H1 (cell line): ENCODE data around the gene ASCC1. TPM values are rescaled to one million over a fixed set of nuclear protein-coding genes. Genes with fewer than 3 reads are reported as not detected.

Source experiments
- CHD7 ChIP-seq: fragments of 300-600 bp; sonication (generic); IDR thresholded peaks from 2 replicates; pipeline ENCODE4 v1.7.1; 2012; ENCODE audit warnings: low read length, moderate library complexity, mild to moderate bottlenecking, inconsistent platforms; ENCODE audit not compliant: insufficient replicate concordance
- polyA plus RNA-seq, 7 experiments: library from polyadenylated mRNA; depleted of rRNA in 3 of 7; stranded (reverse) in 5 of 7; unstranded in 2 of 7; fragments of >200 nt in 5 of 7; fragments of 200-250 nt in 2 of 7; gene quantifications; 1 replicate in 5 of 7; 2 replicates in 1 of 7; 4 replicates in 1 of 7; pipeline versions ENCODE4 v1.2.1 to v1.2.3, GENCODE V29; 2011 to 2013; ENCODE audit warnings: missing spikeins in 2 of 7, mixed read lengths in 2 of 7
- total RNA-seq: library from RNA; stranded (reverse); fragmentation: NEBNext Ultra II Directional; extraction: Animal tissue kit (Norgen Biotek cat#: 25700); gene quantifications from 2 replicates; pipeline ENCODE4 v1.2.1, GENCODE V29; 2021

ASCC1 gene
- total and polyA plus RNA-seq, 2 of the 8 experiments (the other 6 are each of a cell fraction or from before 2014, with no cell fraction given), result 25.6 to 35.8 TPM

GRCh38 chr10:72079356-72079755 is 136.7 kb downstream of the ASCC1 start (continued):
- TF ChIP-seq CHD7, result no peak
